G401 (cell line): ENCODE results near the gene SMIM20. TPM values are rescaled to one million over a fixed set of nuclear protein-coding genes. Genes with fewer than 3 reads are reported as not detected.
"Not testable (repeated sequence)": the region's sequence is repeated elsewhere in the genome, so short reads cannot be mapped to it uniquely, and the experiment has no call there.

Experiments
- DNase-seq: peaks from one replicate; pipeline ENCODE4 v3.0.0-alpha.2; 2015; ENCODE audit warnings: low spot score
- in situ Hi-C: cut with HindIII; loops from 2 replicates; pipeline ENCODE4 v1.10.0; 2016; ENCODE audit warnings: low sequenced_read_pairs, mixed read lengths
- total RNA-seq: library from RNA; depleted of rRNA; stranded (reverse); fragments of >200 nt; shearing (Covaris generic); gene quantifications from 2 replicates; pipeline ENCODE4 v1.2.3, GENCODE V29; 2014

The SMIM20 gene
- total RNA-seq, 1 experiment from 2014 or later = 111 TPM

DNA sequence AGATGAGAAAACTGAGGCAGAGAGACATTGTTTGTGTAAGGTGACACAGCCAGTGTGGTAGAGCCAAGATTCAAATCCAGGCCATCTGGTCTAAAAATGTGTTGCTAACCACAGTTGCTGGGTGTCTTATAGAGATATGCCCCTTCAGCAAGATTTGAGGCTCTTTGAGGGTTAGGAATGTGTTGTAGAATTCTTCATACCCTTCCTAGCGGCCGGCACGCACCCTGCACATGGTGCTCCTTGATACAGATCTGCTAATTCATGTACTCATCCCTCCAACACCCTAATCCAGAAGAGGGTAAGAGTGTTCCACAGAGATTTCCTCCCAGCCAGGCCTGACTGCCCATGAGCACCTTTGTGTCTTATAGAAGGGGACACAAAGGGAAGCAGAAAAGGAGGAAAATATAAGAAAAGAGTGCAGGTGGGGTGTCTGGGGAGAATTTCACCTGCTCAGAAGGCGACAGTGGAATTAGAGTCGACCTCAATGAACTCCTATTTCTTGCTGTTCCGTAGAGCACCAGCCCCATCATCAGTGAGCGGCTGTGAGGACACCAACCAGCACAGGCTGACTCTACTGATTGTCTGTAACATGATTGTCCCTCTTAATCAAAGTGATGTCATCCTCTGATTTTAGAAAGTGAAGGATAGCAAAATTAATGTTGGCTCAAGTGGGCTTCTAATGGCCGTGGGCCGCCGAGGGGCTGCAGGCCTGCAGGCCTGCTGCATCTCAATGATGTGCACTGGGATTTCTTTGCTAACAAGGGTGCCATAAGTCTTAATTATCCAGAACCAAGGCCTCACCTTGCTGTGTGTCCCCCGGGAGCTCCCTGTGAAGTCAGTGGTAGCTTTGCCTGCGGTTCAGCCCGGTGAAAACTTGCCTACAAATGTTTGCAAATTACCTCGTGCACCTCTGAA is 24.2 kb upstream of the SMIM20 start:
- in situ Hi-C loops = no loop called here
- DNase-seq = no peak

- in situ Hi-C loops = no loop called here
- DNase-seq = no peak
Measured at GRCh38 chr4:25890571-25891485, 23.2 kb upstream of the SMIM20 start.

GRCh38 chr4:25892796-25893195 is 21.2 kb upstream of the SMIM20 start:
- DNase-seq = no peak
- in situ Hi-C loops = no loop called here

DNA sequence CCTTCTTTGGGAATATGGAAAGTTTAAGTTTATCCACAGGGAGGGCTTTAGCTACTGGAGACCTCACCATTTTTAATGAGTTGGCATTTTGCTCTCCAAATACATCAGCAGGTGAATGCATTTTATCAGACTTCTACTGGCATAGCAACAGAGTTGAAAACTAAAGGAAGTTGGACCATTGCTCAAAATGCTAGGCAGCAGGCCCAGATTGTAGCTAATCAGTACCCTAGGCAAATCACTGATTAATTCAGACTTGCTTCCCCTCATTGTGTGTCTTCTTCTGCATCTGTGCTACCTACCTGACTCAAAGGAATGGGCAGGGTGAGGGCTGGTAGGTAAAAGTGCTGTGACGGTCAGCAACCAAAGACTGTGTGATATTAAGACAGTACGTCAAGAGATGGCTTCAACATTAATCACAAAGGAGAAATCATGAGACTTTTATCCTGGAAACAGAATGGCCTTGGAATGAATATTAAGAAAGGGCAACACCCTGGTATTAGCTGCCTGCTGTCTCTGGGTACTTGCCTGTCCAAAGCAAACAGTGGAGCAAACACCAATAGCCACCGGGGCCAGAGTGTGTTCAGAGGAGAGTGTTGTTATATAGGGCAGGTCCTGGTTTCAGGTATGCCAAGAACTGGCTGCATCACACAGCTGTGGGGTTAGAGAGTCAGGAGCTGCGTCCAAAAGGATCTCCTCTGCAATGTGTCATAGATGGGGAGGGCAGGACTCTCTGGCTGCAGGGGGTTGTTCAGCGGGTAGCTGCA is 17.1 kb upstream of the SMIM20 start:
- in situ Hi-C loops = no loop called here
- no peak for DNase-seq

- in situ Hi-C loops = no loop called here
- no peak for DNase-seq
Measured at GRCh38 chr4:25900310-25900709, 13.7 kb upstream of the SMIM20 start.

DNA sequence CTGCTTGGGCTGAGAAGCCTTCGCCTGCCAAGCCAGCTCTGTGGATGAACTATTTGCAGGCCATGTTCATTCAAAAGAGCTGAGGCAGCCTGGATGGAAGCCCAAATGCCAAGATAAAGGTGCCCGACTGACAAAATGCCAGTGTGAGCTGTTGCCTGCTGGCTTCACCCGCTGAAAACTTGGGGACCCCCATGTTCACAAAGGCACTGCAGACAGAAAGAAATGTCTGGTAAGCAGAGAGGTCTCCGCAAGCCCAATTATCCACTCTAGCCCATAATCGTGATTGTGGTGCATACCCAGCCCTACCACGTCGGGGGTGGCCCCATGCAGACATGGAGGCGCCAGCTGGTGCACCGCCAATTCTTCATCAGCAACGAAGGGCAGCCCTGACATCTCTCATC is 13.0 kb upstream of the SMIM20 start:
- in situ Hi-C loops = no loop called here
- DNase-seq = peak; percentile 85

DNA sequence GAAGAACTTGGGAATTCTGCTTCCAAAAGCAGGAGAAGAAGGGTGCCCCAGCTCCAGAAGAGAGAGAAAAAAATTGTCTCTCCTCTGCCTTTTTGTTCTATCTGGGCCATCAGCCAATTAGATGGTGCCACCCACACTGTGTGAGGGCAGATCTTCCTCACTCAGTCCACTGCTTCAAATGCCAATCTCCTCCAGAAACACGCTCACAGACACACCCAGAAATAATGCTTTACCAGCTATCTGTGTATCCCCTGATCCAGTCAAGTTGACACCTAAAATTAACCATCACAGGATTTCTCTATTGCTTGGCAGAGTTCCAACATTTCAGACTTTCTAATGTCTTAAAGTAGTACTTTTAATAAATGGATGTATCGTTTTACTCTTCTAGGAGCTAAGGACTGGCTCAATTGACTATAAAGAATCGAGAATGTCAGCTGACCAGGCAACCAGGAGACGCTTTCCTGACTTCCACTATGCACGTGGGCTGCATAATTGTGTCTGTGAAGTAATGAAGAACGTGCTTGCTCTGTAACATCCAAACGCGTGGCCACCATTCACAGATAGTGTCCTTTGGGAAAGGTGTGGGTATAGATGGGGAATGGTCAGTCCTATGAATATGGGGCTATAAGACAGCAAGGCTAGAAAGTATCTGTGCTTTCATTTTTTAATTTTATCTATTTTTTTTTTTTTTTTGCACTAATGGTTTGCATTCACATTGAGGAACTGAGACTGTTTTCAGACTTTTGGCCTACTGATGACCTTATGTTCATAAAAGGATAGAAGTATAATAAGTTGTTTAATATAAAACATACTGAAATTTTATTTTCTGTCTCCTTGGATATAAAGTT is 9.9 kb upstream of the SMIM20 start:
- in situ Hi-C loops = no loop called here
- peak; percentile 28 for DNase-seq

GRCh38 chr4:25904748-25905082 is 9.3 kb upstream of the SMIM20 start:
- DNase-seq = no peak
- in situ Hi-C loops = no loop called here

- DNase-seq = no peak
- in situ Hi-C loops = no loop called here
Measured at GRCh38 chr4:25905371-25905770, 8.6 kb upstream of the SMIM20 start.

DNA sequence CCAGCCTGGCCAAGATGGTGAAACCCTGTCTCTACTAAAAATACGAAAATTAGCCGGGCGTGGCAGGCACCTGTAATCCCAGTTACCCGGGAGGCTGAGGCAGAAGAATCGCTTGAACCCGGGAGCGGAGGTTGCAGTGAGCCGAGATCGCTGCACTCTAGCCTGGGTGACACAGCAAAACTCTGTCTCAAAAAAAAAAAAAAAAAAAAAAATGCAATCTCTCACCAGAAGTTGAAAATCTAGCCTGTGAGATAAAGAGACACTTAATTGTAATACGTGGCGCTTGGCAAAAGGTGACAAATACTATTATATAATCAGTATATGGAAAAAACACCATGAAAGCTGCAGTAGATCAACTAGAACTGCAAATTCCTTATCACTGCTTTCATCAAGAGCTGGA is 7.9 kb upstream of the SMIM20 start:
- in situ Hi-C loops = not testable (repeated sequence)

DNA sequence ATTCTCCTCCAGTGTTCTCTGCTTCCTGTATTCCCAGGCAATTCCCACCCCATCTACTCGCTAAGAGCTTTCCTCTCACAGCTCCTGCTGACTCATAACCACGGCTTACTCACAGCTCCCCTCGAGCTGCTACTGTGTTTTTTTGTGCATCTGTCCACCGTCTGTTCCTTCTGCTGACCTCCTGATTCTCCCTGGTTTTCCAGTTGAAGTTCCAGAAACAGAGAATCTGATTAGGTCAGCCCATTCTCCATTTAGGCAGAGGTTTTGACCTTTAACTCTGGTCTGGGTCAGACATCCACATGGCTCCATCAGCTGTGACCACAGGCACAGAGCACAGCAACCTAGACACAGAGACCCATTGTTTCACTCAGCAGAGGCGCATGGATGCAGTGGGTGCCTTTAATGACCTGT is 5.5 kb upstream of the SMIM20 start:
- no peak for DNase-seq
- in situ Hi-C loops = no loop called here

More for the DNA sequence above, 7.9 kb upstream of the SMIM20 start:
- not testable (repeated sequence) for DNase-seq

DNA sequence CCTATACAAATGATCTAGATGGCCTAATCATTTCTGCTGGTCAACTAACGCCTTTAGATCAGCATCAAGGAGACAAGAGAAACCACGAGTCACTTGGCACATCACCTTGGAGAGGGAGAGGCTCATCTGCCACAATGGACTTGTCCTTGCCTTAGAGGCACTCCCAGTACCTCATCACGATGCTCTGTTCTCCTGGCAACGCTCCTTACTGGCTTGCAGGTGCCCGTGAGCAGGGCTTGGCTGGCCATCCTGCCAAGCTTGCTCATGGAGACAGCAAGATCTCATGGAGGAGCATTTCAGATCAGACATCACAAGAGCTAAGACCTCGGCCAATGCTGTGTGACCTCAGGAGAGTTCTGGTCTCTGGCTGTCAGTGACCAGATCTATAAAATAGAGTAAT is 2.7 kb upstream of the SMIM20 start:
- in situ Hi-C loops = no loop called here
- peak; percentile 69 for DNase-seq

DNA sequence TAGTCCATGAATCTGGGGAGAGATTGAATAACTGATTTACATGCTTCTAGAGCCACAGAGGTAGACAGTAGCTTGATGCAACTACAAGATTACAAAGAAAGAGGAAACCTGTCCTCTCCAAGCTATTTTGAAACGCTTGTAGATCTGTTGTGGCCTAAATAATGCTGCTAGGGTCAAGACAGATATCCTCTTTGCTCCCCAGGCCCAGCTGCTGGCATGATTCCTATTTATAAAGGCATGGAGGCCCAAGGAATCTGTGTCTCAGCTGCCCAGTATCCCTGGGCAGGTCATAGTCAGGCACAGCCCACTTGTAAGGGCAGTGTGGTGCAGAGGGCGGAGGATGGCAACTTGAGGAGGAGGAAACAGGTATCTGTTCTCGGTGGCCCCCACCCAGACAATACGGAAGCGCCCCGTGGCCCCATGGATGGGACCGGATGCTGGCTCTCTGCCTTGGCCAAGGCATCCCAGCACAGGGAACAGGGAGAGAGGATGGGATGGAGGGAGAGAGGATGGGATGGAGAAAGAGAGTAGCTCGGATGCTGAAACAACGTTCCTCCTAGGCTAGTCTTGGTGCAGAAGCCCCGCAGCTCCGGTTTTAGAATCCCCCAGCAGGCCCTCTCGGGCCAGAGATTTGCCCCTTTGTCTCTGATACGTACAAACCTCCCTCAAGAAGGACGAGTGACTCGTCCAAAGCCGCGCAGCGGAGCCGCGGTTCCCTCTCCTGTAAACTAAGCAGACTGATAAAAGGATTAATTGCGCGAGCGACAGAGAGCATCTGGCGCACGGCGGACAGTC is 767 bp upstream of the SMIM20 start:
- DNase-seq = peak; percentile 56

DNA sequence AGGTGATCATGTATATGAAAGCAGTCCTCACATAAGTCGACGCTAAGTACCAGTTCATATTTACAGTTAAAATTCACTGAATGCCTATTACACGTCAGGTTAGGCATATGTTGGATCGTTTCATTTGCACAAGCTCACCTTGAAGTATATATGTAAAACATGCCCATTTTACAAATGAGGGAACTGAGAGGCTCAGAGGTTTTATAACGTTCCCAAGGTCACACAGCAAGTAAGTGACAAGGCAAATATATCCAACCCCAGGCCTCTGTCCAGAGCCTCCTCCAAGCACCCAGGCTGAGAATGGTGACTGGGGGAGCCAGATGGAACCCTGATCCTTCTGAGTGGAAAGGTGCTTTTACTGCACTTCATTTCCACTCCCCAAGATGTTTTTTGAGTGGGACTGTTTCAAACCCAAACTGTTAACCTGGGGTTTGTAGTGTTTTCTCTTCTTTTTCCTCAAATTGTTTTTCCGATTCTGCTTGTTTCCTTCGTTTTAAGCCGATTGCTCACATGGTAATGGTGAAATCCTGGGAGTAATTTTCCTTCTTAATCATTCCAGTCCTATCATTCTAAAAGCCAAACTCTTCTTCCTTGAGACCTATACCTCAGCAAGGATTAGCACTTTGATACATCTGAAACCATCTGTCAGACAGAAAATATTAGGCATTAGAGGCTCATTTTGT is 791 bp downstream of the SMIM20 start:
- in situ Hi-C loops = no loop called here
- peak; percentile 60 for DNase-seq

More for the DNA sequence above, 767 bp upstream of the SMIM20 start:
- in situ Hi-C loops = no loop called here

DNA sequence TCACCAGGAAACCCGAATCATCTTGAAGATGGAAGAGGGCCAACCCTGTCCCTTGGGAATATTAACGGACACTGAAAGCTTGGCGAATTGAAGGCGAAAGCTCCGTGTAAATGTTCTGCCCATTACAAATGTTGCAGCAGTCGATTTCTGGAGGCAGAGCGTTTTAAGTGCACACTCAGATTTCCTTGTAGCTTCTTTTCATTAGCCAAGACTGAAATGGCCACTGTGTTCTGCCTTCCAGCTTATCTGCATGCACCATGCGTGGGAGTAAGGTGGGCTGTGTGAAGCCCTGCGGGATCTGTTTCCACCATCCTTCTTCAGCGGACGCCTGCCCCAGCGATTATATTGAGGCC is 1.3 kb downstream of the SMIM20 start:
- DNase-seq = no peak
- in situ Hi-C loops = no loop called here

GRCh38 chr4:25916870-25917269 is 2.9 kb downstream of the SMIM20 start:
- no peak for DNase-seq
- in situ Hi-C loops = no loop called here

DNA sequence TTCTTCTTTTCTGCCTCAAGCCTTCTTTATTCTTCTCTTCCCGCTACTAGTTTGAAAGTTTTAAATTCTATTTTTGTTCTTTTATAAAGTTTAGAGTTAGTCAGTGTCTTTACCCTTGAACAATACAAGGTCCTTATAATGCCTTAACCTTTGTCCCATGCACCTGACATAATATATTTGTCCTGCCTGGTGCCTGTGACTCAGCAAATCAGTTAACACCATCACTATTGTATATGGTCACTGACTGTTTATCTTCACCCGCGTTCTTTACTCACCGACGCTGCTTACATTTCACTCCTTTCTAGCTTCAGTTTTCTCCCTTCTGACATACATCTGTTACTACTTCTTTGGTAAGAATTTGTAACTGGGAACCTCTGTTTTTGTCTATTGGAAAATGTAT is 5.7 kb downstream of the SMIM20 start:
- in situ Hi-C loops = no loop called here
- DNase-seq = no peak
